ENCODE data around the gene UBASH3B.

UBASH3B gene

GRCh38 chr11:122763108-122763507 is 107.6 kb downstream of the UBASH3B start:
- Histone ChIP-seq H3K4me3 (no peak overlapping the region), H3K4me2 (peak overlapping the region; percentile 47 to 99 (median 69)), H3K9ac (peak overlapping the region in 2 of 11 experiments; percentile 21 to 35; a peak in 3 of 22 replicates), H4K20me1 (peaks cover 13 to 100% (median 93%) of the 10 kb centered on the region in 11 experiments; a peak in 21 of 22 replicates), H3K36me3 (peaks cover 9 to 99% (median 77%) of the 10 kb centered on the region in 11 experiments; a peak in 18 of 22 replicates), H3K27ac (peak overlapping the region in 8 of 11 experiments; percentile 1 to 57 (median 14); a peak in 9 of 22 replicates), H3K27me3 (no peaks in the 10 kb centered on the region), H3K4me1 (peaks cover 60 to 85% (median 78%) of the 10 kb centered on the region in 10 experiments), H3K9me3 (replicated peaks in 1 of 11) (no peaks in the 10 kb centered on the region)
- no peak for TF ChIP-seq Cebpa-rat (IDR thresholded peaks at IDR 0.05)

GRCh38 chr11:122764371-122765090 is 109.0 kb downstream of the UBASH3B start:
- Histone ChIP-seq H3K27me3 (no peaks in the 10 kb centered on the region), H3K36me3 (peaks cover 13 to 99% (median 79%) of the 10 kb centered on the region in 11 experiments), H3K4me2 (peak overlapping the region; percentile 47 to 99 (median 69)), H3K27ac (peak overlapping the region in 5 of 11 experiments; percentile 8 to 57 (median 43); a peak in 5 of 22 replicates), H3K9ac (no peak overlapping the region), H3K4me1 (peaks cover 46 to 81% (median 73%) of the 10 kb centered on the region in 10 experiments), H4K20me1 (peaks cover 13 to 100% (median 93%) of the 10 kb centered on the region in 11 experiments; a peak in 21 of 22 replicates), H3K9me3 (replicated peaks in 1 of 11) (no peaks in the 10 kb centered on the region), H3K4me3 (no peak overlapping the region)
- TF ChIP-seq Cebpa-rat (IDR thresholded peaks at IDR 0.05): no peak

GRCh38 chr11:122765487-122766131 is 110.1 kb downstream of the UBASH3B start:
- Histone ChIP-seq H3K9me3 (replicated peaks in 1 of 11) (no peaks in the 10 kb centered on the region), H3K27ac (peak overlapping the region in 4 of 11 experiments; percentile 33 to 57 (median 38); a peak in 4 of 22 replicates), H3K4me1 (peaks cover 44 to 81% (median 72%) of the 10 kb centered on the region in 10 experiments), H3K4me3 (no peak overlapping the region), H3K27me3 (no peaks in the 10 kb centered on the region), H3K9ac (no peak overlapping the region), H3K4me2 (peak overlapping the region in 3 of 11 experiments; percentile 4 to 92 (median 83); a peak in 3 of 22 replicates), H4K20me1 (peaks cover 19 to 100% (median 94%) of the 10 kb centered on the region in 11 experiments; a peak in 21 of 22 replicates), H3K36me3 (peaks cover 16 to 99% (median 81%) of the 10 kb centered on the region in 11 experiments)
- TF ChIP-seq Cebpa-rat (IDR thresholded peaks at IDR 0.05): no peak

- Histone ChIP-seq H3K27ac (peak overlapping the region in 1 of 11 experiments; percentile 23; a peak in 1 of 22 replicates), H3K27me3 (no peaks in the 10 kb centered on the region), H3K4me1 (peaks cover 43 to 81% (median 72%) of the 10 kb centered on the region in 10 experiments), H3K9me3 (replicated peaks in 1 of 11) (no peaks in the 10 kb centered on the region), H3K4me2 (peak overlapping the region in 6 of 11 experiments; percentile 3 to 82 (median 46); a peak in 5 of 22 replicates), H3K36me3 (peaks cover 7 to 100% (median 62%) of the 10 kb centered on the region in 11 experiments), H3K4me3 (no peak overlapping the region), H4K20me1 (peaks cover 39 to 100% (median 97%) of the 10 kb centered on the region in 11 experiments), H3K9ac (no peak overlapping the region)
- TF ChIP-seq Cebpa-rat (IDR thresholded peaks at IDR 0.05): no peak
Measured at GRCh38 chr11:122769126-122769780, 113.7 kb downstream of the UBASH3B start.

GRCh38 chr11:122772945-122773344 is 117.4 kb downstream of the UBASH3B start:
- peak overlapping the region in 7 of 11 experiments; percentile 4 to 65 (median 59); a peak in 11 of 22 replicates for H3K27ac ChIP-seq
- peaks cover 45 to 100% (median 95%) of the 10 kb centered on the region in 11 experiments for H4K20me1 ChIP-seq
- H3K9me3 ChIP-seq (replicated peaks in 1 of 11): no peaks in the 10 kb centered on the region
- peak overlapping the region in 4 of 11 experiments; percentile 26 to 56 (median 49); a peak in 9 of 22 replicates for H3K9ac ChIP-seq
- H3K27me3 ChIP-seq: no peaks in the 10 kb centered on the region
- peak overlapping the region; percentile 59 to 86 (median 74) for H3K4me2 ChIP-seq
- H3K4me3 ChIP-seq: no peak overlapping the region
- H3K36me3 ChIP-seq: peaks cover 13 to 99% (median 66%) of the 10 kb centered on the region in 11 experiments
- H3K4me1 ChIP-seq: peaks cover 69 to 98% (median 93%) of the 10 kb centered on the region in 10 experiments
- TF ChIP-seq Cebpa-rat (IDR thresholded peaks at IDR 0.05): no peak

- Histone ChIP-seq H3K4me2 (peak overlapping the region; percentile 59 to 86 (median 74)), H3K9ac (peak overlapping the region in 3 of 11 experiments; percentile 26 to 56 (median 45); a peak in 4 of 22 replicates), H3K36me3 (peaks cover 20 to 99% (median 66%) of the 10 kb centered on the region in 11 experiments), H3K4me3 (no peak overlapping the region), H3K4me1 (peaks cover 78 to 100% (median 99%) of the 10 kb centered on the region in 10 experiments), H3K27ac (peak overlapping the region in 6 of 11 experiments; percentile 27 to 65 (median 60); a peak in 9 of 22 replicates), H4K20me1 (peaks cover 44 to 99% (median 91%) of the 10 kb centered on the region in 11 experiments), H3K9me3 (replicated peaks in 1 of 11) (no peaks in the 10 kb centered on the region), H3K27me3 (no peaks in the 10 kb centered on the region)
- TF ChIP-seq Cebpa-rat (IDR thresholded peaks at IDR 0.05): no peak
Measured at GRCh38 chr11:122773781-122774266, 118.3 kb downstream of the UBASH3B start.

GRCh38 chr11:122775675-122776271 is 120.3 kb downstream of the UBASH3B start:
- no peak overlapping the region; a peak in 1 of 22 replicates for H3K9ac ChIP-seq

More at GRCh38 chr11:122775675-122776271, 120.3 kb downstream of the UBASH3B start:
- no peak overlapping the region for H3K4me3 ChIP-seq
- H3K4me2 ChIP-seq: peak overlapping the region; percentile 59 to 86 (median 74)
- H3K36me3 ChIP-seq: peaks cover 33 to 99% (median 66%) of the 10 kb centered on the region in 11 experiments
- H3K9me3 ChIP-seq (replicated peaks in 1 of 11): no peaks in the 10 kb centered on the region
- H3K27me3 ChIP-seq: no peaks in the 10 kb centered on the region
- H3K27ac ChIP-seq: peak overlapping the region in 5 of 11 experiments; percentile 3 to 50 (median 20); a peak in 4 of 22 replicates
- H3K4me1 ChIP-seq: peaks cover 97 to 100% (median 100%) of the 10 kb centered on the region in 10 experiments
- TF ChIP-seq Cebpa-rat (IDR thresholded peaks at IDR 0.05): no peak
- H4K20me1 ChIP-seq: peaks cover 39 to 95% (median 87%) of the 10 kb centered on the region in 11 experiments

Measured in BLaER1 treated with 17β-estradiol and CSF1 and Interleukin-3, amounts not matched to agents 10 nM and 100 nM (cell line).